CD4-positive, CD25-positive, alpha-beta regulatory T cell (primary cell): ENCODE results near the gene NCKAP1. TPM values are rescaled to one million over a fixed set of nuclear protein-coding genes. Genes with fewer than 3 reads are reported as not detected.

Experiments
- ATAC-seq, 2 donors: fragments of 150-1000 bp; cut with Tn5 transposase; one replicate each; pipeline ENCODE4 v1.10.0; 2021; ENCODE audit warnings: low read depth in 2 of 2, moderate number of reproducible peaks in 2 of 2, moderate library complexity in 1 of 2
- DNase-seq, 3 donors: peaks; one replicate each; pipeline versions ENCODE4 v3.0.0 to v3.0.0-alpha.2; 2012 to 2022; ENCODE audit warnings: mixed read lengths in 1 of 3
- H3K27ac ChIP-seq: one replicate; pipeline ENCODE4 v1.7.0; 2013; ENCODE audit warnings: mild to moderate bottlenecking, low read length; ENCODE audit not compliant: insufficient read depth, poor library complexity, severe bottlenecking
- H3K27me3 ChIP-seq: one replicate; pipeline ENCODE4 v1.7.0; 2013; ENCODE audit warnings: low read length; ENCODE audit not compliant: control insufficient read depth, insufficient read depth
- H3K36me3 ChIP-seq: one replicate; pipeline ENCODE4 v1.7.0; 2013; ENCODE audit warnings: mild to moderate bottlenecking, low read length, moderate library complexity; ENCODE audit not compliant: control insufficient read depth, insufficient read depth
- H3K4me1 ChIP-seq: 2 replicates; pipeline ENCODE4 v1.7.0; 2013; ENCODE audit warnings: mild to moderate bottlenecking, low read length; ENCODE audit not compliant: insufficient read depth, control insufficient read depth, poor library complexity, severe bottlenecking
- H3K4me3 ChIP-seq: one replicate; pipeline ENCODE4 v1.7.0; 2013; ENCODE audit warnings: low read depth, mild to moderate bottlenecking, low read length, moderate library complexity
- H3K9me3 ChIP-seq, 2 experiments: 1 replicate in 1 of 2; 2 replicates in 1 of 2; pipeline ENCODE4 v1.7.0; 2013; ENCODE audit warnings: low read length in 2 of 2, mild to moderate bottlenecking in 1 of 2, moderate library complexity in 1 of 2; ENCODE audit not compliant: control insufficient read depth in 2 of 2
- H3K27ac Mint-ChIP-seq, 3 donors: one replicate each; pipeline ENCODE4 v1.8.0; 2020 to 2022; ENCODE audit warnings: mild to moderate bottlenecking in 3 of 3, mixed read lengths in 3 of 3, moderate library complexity in 2 of 3
- H3K27me3 Mint-ChIP-seq: one replicate; pipeline ENCODE4 v1.8.0; 2022; ENCODE audit warnings: mild to moderate bottlenecking, mixed read lengths
- H3K36me3 Mint-ChIP-seq: one replicate; pipeline ENCODE4 v1.8.0; 2020; ENCODE audit warnings: mixed read lengths
- H3K4me1 Mint-ChIP-seq, 4 donors: one replicate each; pipeline ENCODE4 v1.8.0; 2020 to 2022; ENCODE audit warnings: mixed read lengths in 4 of 4, mild to moderate bottlenecking in 1 of 4
- H3K4me3 Mint-ChIP-seq, 4 donors: one replicate each; pipeline ENCODE4 v1.8.0; 2020 to 2022; ENCODE audit warnings: mild to moderate bottlenecking in 4 of 4, mixed read lengths in 4 of 4, moderate library complexity in 3 of 4
- H3K9me3 Mint-ChIP-seq, 7 donors: one replicate each; pipeline ENCODE4 v1.8.0; 2020 to 2022; ENCODE audit warnings: mixed read lengths in 7 of 7, mild to moderate bottlenecking in 3 of 7, moderate library complexity in 2 of 7
- polyA plus RNA-seq, 4 donors: library from polyadenylated mRNA; unstranded; fragments of 300-500 nt; fragmentation: Illumina TruSeq; gene quantifications; one replicate each; pipeline ENCODE4 v1.2.3, GENCODE V29; 2021
- total RNA-seq: library from RNA; stranded (reverse); gene quantifications from one replicate; pipeline ENCODE4 v1.2.3, GENCODE V29; 2022

Gene NCKAP1
- total and polyA plus RNA-seq, 5 donors from 2014 or later, result 0.64 to 5.7 (median 1.1) TPM

GRCh38 chr2:183014005-183014404, 24.3 kb downstream of the NCKAP1 start:
- Histone ChIP-seq H3K9me3 (no peaks in the 10 kb centered on the region), H3K27ac (no peak overlapping the region), H3K27me3 (no peaks in the 10 kb centered on the region), H3K4me1 (no peaks in the 10 kb centered on the region), H3K36me3 (no peaks in the 10 kb centered on the region), H3K4me3 (no peak overlapping the region)
- peaks cover 0 to 5% (median 0%) of the 10 kb centered on the region in 4 donors for H3K4me1 Mint-ChIP-seq
- H3K27me3 Mint-ChIP-seq, result no peaks in the 10 kb centered on the region
- H3K27ac Mint-ChIP-seq, result no peak overlapping the region
- no peak overlapping the region for H3K4me3 Mint-ChIP-seq
- ATAC-seq (no peak), DNase-seq (no peak)
- peaks cover 7% of the 10 kb centered on the region for H3K36me3 Mint-ChIP-seq
- no peaks in the 10 kb centered on the region for H3K9me3 Mint-ChIP-seq

GRCh38 chr2:183011743-183012142, 26.5 kb downstream of the NCKAP1 start:
- no peak overlapping the region for H3K4me3 Mint-ChIP-seq
- no peaks in the 10 kb centered on the region for H3K27me3 Mint-ChIP-seq

DNA sequence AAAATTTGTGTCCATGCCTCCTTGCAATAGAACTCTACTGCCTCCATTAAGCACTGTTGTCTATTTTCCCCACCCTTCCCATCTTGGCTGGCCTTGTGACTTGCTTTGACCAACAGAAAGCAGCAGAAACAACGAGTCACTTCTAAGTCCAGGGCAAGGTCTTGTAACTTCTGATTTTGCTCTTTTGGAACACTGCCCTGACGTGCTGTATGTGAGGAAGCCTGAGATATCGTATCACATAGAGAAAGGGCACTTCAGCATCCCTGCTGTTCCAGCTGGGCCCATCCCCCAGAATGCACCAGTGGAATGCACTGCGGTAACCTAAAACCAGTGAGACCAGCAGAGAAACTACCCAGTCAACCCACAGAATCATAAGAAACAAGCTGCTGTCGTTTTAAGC, 28.1 kb downstream of the NCKAP1 start:
- H3K4me1 Mint-ChIP-seq, result peaks cover 0 to 5% (median 0%) of the 10 kb centered on the region in 4 donors
- H3K36me3 ChIP-seq, result no peaks in the 10 kb centered on the region
- no peaks in the 10 kb centered on the region for H3K4me1 ChIP-seq
- H3K27ac ChIP-seq, result no peak overlapping the region
- ATAC-seq, result no peak
- H3K4me3 ChIP-seq, result no peak overlapping the region
- H3K9me3 Mint-ChIP-seq, result no peaks in the 10 kb centered on the region
- no peaks in the 10 kb centered on the region for H3K9me3 ChIP-seq
- no peaks in the 10 kb centered on the region for H3K27me3 Mint-ChIP-seq
- H3K27ac Mint-ChIP-seq, result no peak overlapping the region
- no peaks in the 10 kb centered on the region for H3K27me3 ChIP-seq
- peaks cover 3% of the 10 kb centered on the region for H3K36me3 Mint-ChIP-seq
- no peak overlapping the region for H3K4me3 Mint-ChIP-seq
- no peak for DNase-seq

More at GRCh38 chr2:183011743-183012142, 26.5 kb downstream of the NCKAP1 start:
- Histone ChIP-seq H3K4me1 (no peaks in the 10 kb centered on the region), H3K27ac (no peak overlapping the region), H3K4me3 (no peak overlapping the region), H3K36me3 (no peaks in the 10 kb centered on the region), H3K27me3 (no peaks in the 10 kb centered on the region), H3K9me3 (no peaks in the 10 kb centered on the region)
- ATAC-seq (no peak), DNase-seq (no peak)
- H3K36me3 Mint-ChIP-seq, result peaks cover 7% of the 10 kb centered on the region
- no peaks in the 10 kb centered on the region for H3K9me3 Mint-ChIP-seq
- H3K4me1 Mint-ChIP-seq, result peaks cover 0 to 5% (median 0%) of the 10 kb centered on the region in 4 donors
- H3K27ac Mint-ChIP-seq, result no peak overlapping the region

DNA sequence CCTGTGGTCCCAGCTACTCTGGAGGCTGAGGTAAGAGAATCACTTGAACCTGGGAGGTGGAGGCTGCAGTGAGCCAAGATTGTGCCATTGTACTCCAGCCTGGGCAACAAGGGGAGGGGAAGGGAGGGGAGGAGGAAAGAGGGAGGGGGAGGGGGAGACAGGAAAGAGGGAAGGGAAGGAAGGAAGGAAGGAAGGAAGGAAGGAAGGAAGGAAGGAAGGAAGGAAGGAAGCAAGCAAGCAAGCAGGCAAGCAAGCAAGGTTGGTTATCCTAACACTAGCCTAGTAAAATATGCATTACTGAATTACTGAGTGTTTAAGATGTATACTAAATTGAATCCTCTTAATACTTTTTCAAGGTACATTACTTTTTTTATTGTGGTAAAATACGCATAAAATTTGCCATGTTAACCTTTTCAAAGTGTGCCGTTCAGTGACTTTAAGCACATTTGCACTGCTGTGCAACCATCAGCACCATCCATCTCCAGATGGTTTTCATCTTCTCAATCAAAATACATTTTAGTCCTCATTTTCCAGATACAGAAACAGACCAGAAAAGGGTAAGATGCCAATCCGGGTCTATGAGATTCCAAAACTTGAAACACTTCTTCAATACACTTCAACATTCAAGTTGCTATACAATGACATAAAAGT, 28.9 kb downstream of the NCKAP1 start:
- H3K36me3 ChIP-seq, result no peaks in the 10 kb centered on the region
- no peaks in the 10 kb centered on the region for H3K9me3 ChIP-seq
- H3K27ac ChIP-seq, result no peak overlapping the region
- no peaks in the 10 kb centered on the region for H3K27me3 ChIP-seq
- no peak overlapping the region for H3K4me3 ChIP-seq
- H3K27me3 Mint-ChIP-seq, result no peaks in the 10 kb centered on the region
- no peaks in the 10 kb centered on the region for H3K4me1 ChIP-seq
- H3K9me3 Mint-ChIP-seq, result no peaks in the 10 kb centered on the region
- H3K4me3 Mint-ChIP-seq, result no peak overlapping the region
- DNase-seq (no peak), ATAC-seq (no peak)
- H3K4me1 Mint-ChIP-seq, result peaks cover 0 to 3% (median 0%) of the 10 kb centered on the region in 4 donors
- H3K36me3 Mint-ChIP-seq, result peaks cover 3% of the 10 kb centered on the region
- no peak overlapping the region for H3K27ac Mint-ChIP-seq

GRCh38 chr2:183001948-183002347, 36.3 kb downstream of the NCKAP1 start:
- ATAC-seq (no peak), DNase-seq (no peak)
- Mint-ChIP-seq H3K4me3 (no peak overlapping the region), H3K4me1 (no peaks in the 10 kb centered on the region), H3K27me3 (no peaks in the 10 kb centered on the region), H3K36me3 (peaks cover 10% of the 10 kb centered on the region), H3K27ac (no peak overlapping the region), H3K9me3 (no peaks in the 10 kb centered on the region)
- no peak overlapping the region for H3K4me3 ChIP-seq
- no peaks in the 10 kb centered on the region for H3K4me1 ChIP-seq
- no peaks in the 10 kb centered on the region for H3K27me3 ChIP-seq
- H3K27ac ChIP-seq, result no peak overlapping the region
- H3K9me3 ChIP-seq, result no peaks in the 10 kb centered on the region
- H3K36me3 ChIP-seq, result no peaks in the 10 kb centered on the region

DNA sequence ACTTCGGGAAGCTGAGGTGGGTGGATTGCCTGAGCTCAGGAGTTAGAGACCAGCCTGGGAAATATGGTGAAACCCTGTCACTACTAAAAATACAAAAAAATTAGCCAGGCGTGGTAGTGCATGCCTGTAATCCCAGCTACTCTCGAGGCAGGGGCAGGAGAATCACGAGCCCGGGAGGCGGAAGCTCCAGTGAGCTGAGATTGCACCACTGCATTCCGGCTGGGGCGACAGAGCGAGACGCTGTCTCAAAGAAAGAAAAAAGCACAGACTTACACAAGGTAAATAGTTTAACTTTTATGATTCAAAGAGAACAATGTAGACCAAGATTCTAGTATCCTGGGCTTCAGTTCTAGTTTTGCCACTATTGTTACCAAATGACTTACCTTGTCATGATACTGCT, 37.4 kb downstream of the NCKAP1 start:
- Mint-ChIP-seq H3K4me1 (no peaks in the 10 kb centered on the region), H3K27me3 (no peaks in the 10 kb centered on the region), H3K27ac (no peak overlapping the region), H3K9me3 (no peaks in the 10 kb centered on the region), H3K4me3 (no peak overlapping the region), H3K36me3 (peaks cover 11% of the 10 kb centered on the region)
- no peaks in the 10 kb centered on the region for H3K9me3 ChIP-seq
- H3K4me1 ChIP-seq, result no peaks in the 10 kb centered on the region
- no peak overlapping the region for H3K27ac ChIP-seq
- DNase-seq (no peak), ATAC-seq (no peak)
- H3K27me3 ChIP-seq, result no peaks in the 10 kb centered on the region
- H3K4me3 ChIP-seq, result no peak overlapping the region
- H3K36me3 ChIP-seq, result no peaks in the 10 kb centered on the region

DNA sequence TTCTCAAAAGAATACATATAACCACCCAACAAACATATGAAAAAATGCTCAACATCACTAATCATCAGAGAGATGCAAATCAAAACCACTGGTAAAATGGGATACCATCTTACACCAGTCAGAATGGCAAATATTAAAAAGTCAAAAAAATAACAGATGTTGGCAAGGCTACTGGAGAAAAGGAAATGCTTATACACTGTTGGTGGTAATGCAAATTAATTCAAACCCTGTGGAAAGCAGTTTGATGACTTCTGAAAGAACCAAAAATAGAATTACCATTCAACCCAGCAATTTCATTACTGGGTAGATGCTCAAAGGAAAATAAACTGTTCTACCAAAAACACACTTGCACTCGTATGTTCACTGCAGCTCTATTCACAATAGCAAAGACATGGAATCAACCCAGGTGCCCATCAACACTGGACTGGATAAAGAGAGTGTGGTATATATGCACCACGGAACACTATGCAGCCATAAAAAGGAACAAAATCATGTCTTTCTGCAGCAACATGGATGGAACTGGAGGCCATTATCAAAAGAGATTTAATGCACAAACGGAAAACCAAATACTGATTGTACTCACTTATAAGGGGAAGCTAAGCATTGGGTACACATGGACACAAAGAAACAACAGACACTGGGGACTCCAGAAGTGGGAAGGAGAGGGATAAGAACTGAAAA, 38.8 kb downstream of the NCKAP1 start:
- H3K27ac Mint-ChIP-seq, result no peak overlapping the region
- no peaks in the 10 kb centered on the region for H3K27me3 Mint-ChIP-seq
- Histone ChIP-seq H3K4me1 (no peaks in the 10 kb centered on the region), H3K4me3 (no peak overlapping the region), H3K27ac (no peak overlapping the region), H3K27me3 (no peaks in the 10 kb centered on the region), H3K9me3 (no peaks in the 10 kb centered on the region), H3K36me3 (no peaks in the 10 kb centered on the region)
- DNase-seq (no peak), ATAC-seq (no peak)
- no peaks in the 10 kb centered on the region for H3K9me3 Mint-ChIP-seq
- no peak overlapping the region for H3K4me3 Mint-ChIP-seq
- peaks cover 16% of the 10 kb centered on the region for H3K36me3 Mint-ChIP-seq
- no peaks in the 10 kb centered on the region for H3K4me1 Mint-ChIP-seq
